ENCODE measurements around the gene LYST. TPM values are rescaled to one million over a fixed set of nuclear protein-coding genes. Genes with fewer than 3 reads are reported as not detected.

The LYST gene
- total RNA-seq, 1 donor from 2014 or later = 7.2 TPM

- no peaks in the 10 kb centered on the region for H3K9me3 Mint-ChIP-seq
- no peak for DNase-seq (ENCODE audit: low spot score in 2 of 2, unreplicated experiment in 2 of 2)
- no peak for TF ChIP-seq CTCF (IDR thresholded peaks at IDR 0.05; ENCODE audit: unreplicated experiment)
- peaks cover 62% of the 10 kb centered on the region for H3K27me3 Mint-ChIP-seq (ENCODE audit: low read depth)
- H3K27ac Mint-ChIP-seq = no peak overlapping the region
- no peaks in the 10 kb centered on the region for H3K4me1 Mint-ChIP-seq
- no peaks in the 10 kb centered on the region for H3K36me3 Mint-ChIP-seq
- no peak overlapping the region for H3K4me3 Mint-ChIP-seq
Observed at GRCh38 chr1:235874261-235874660, 7.6 kb upstream of the LYST start.

GRCh38 chr1:235873571-235873970 lies 6.9 kb upstream of the LYST start:
- no peak overlapping the region for H3K4me3 Mint-ChIP-seq
- no peak for DNase-seq (ENCODE audit: low spot score in 2 of 2, unreplicated experiment in 2 of 2)
- no peaks in the 10 kb centered on the region for H3K9me3 Mint-ChIP-seq
- H3K27me3 Mint-ChIP-seq (ENCODE audit: low read depth) = peaks cover 62% of the 10 kb centered on the region
- TF ChIP-seq CTCF (IDR thresholded peaks at IDR 0.05; ENCODE audit: unreplicated experiment) = no peak
- no peak overlapping the region for H3K27ac Mint-ChIP-seq
- H3K4me1 Mint-ChIP-seq = no peaks in the 10 kb centered on the region
- H3K36me3 Mint-ChIP-seq = no peaks in the 10 kb centered on the region

- Mint-ChIP-seq H3K27me3 (ENCODE audit: low read depth) (peaks cover 58% of the 10 kb centered on the region), H3K9me3 (no peaks in the 10 kb centered on the region), H3K36me3 (no peaks in the 10 kb centered on the region), H3K4me1 (no peaks in the 10 kb centered on the region), H3K4me3 (no peak overlapping the region), H3K27ac (no peak overlapping the region)
- DNase-seq (ENCODE audit: low spot score in 2 of 2, unreplicated experiment in 2 of 2) = no peak
- TF ChIP-seq CTCF (IDR thresholded peaks at IDR 0.05; ENCODE audit: unreplicated experiment) = no peak
Observed at GRCh38 chr1:235873045-235873444, 6.3 kb upstream of the LYST start.

GRCh38 chr1:235872270-235872669 lies 5.6 kb upstream of the LYST start:
- H3K36me3 Mint-ChIP-seq = no peaks in the 10 kb centered on the region
- no peak overlapping the region for H3K4me3 Mint-ChIP-seq
- peaks cover 5% of the 10 kb centered on the region for H3K4me1 Mint-ChIP-seq
- no peak overlapping the region for H3K27ac Mint-ChIP-seq
- H3K9me3 Mint-ChIP-seq = no peaks in the 10 kb centered on the region
- no peak for TF ChIP-seq CTCF (IDR thresholded peaks at IDR 0.05; ENCODE audit: unreplicated experiment)
- H3K27me3 Mint-ChIP-seq (ENCODE audit: low read depth) = peaks cover 54% of the 10 kb centered on the region
- no peak for DNase-seq (ENCODE audit: low spot score in 2 of 2, unreplicated experiment in 2 of 2)

GRCh38 chr1:235867903-235868469 lies 1.3 kb upstream of the LYST start:
- H3K27ac Mint-ChIP-seq = no peak overlapping the region
- TF ChIP-seq CTCF (IDR thresholded peaks at IDR 0.05; ENCODE audit: unreplicated experiment) = no peak

More at GRCh38 chr1:235867903-235868469, 1.3 kb upstream of the LYST start:
- Mint-ChIP-seq H3K4me3 (peak overlapping the region; percentile 94), H3K9me3 (no peaks in the 10 kb centered on the region), H3K4me1 (peaks cover 16% of the 10 kb centered on the region), H3K36me3 (no peaks in the 10 kb centered on the region), H3K27me3 (ENCODE audit: low read depth) (peaks cover 32% of the 10 kb centered on the region)
- DNase-seq (ENCODE audit: low spot score in 2 of 2, unreplicated experiment in 2 of 2) = no peak

Measured in mesothelial cell of epicardium (in vitro differentiated cells).